ENCODE results near the gene SLC7A14. TPM values are rescaled to one million over a fixed set of nuclear protein-coding genes. Genes with fewer than 3 reads are reported as not detected.

SLC7A14 gene
- total RNA-seq, 2 experiments from 2014 or later: not detected

DNA sequence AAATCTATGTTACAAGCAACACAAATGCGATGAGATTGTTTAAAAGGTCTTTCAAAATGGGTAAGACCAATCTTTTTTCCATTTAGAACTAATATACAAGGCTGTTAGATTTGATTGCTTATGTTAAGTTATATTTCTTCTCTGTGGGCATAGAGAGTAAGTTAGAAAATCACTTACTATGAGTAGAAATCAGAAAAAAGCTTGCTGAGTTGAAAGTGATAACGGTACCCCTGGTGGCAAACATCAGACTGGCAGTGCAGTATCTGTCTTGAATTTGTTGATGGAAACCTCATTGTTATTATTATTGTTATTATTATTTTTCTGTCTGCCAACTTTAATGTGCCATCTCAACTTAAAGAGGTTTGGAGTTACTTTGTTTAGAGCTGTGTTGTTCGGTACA lies 154.8 kb downstream of the SLC7A14 start:
- Histone ChIP-seq H3K9me3 (ENCODE audit: low read length) (no peaks in the 10 kb centered on the region), H4K20me1 (ENCODE audit: insufficient read depth, low read length) (no peaks in the 10 kb centered on the region), H3K4me3 (ENCODE audit: low read depth, low read length, poor library complexity, severe bottlenecking) (no peak overlapping the region), H3K27ac (ENCODE audit: low read depth, low read length, poor library complexity, severe bottlenecking) (no peak overlapping the region), H3K9me2 (ENCODE audit: insufficient read depth, low read length) (no peaks in the 10 kb centered on the region), H3K79me2 (ENCODE audit: insufficient read depth, low read depth, low read length) (no peaks in the 10 kb centered on the region), H3K4me2 (ENCODE audit: low read length) (no peak overlapping the region), H3K4me1 (ENCODE audit: insufficient read depth, low read length, poor library complexity, severe bottlenecking) (no peaks in the 10 kb centered on the region), H2AFZ (ENCODE audit: low read length) (no peak overlapping the region), H3K36me3 (ENCODE audit: insufficient read depth, low read length) (no peaks in the 10 kb centered on the region)
- ChIA-PET POLR2A (interaction anchor here (0.8 to 1.1 kb wide), 2 partner anchors 13 to 21 kb away, joined by 3 read pairs; no protein-coding TSS in a partner anchor), CTCF (ENCODE audit: unreplicated experiment) (no interaction called here)
- intact Hi-C loops (cut with micrococcal nuclease; ENCODE audit: unreplicated experiment): no loop called here
- TF ChIP-seq EZH2phosphoT487 (IDR thresholded peaks at IDR 0.05; ENCODE audit: borderline replicate concordance, low read depth, low read length): no peak
- peak; percentile 35; the same call in 1 of the 2 replicates for TF ChIP-seq CTCF (conservative IDR thresholded peaks at IDR 0.05; ENCODE audit: low read length)
- no TSS peak for BruUV-seq (replicated peaks)
- DNase-seq (ENCODE audit: low spot score): no peak

GRCh38 chr3:170429050-170429449 lies 156.8 kb downstream of the SLC7A14 start:
- no TSS peak for BruUV-seq (replicated peaks)
- Histone ChIP-seq H3K4me1 (ENCODE audit: insufficient read depth, low read length, poor library complexity, severe bottlenecking) (no peaks in the 10 kb centered on the region), H3K4me2 (ENCODE audit: low read length) (no peak overlapping the region), H2AFZ (ENCODE audit: low read length) (no peak overlapping the region), H3K9me2 (ENCODE audit: insufficient read depth, low read length) (no peaks in the 10 kb centered on the region), H4K20me1 (ENCODE audit: insufficient read depth, low read length) (no peaks in the 10 kb centered on the region), H3K4me3 (ENCODE audit: low read depth, low read length, poor library complexity, severe bottlenecking) (no peak overlapping the region), H3K79me2 (ENCODE audit: insufficient read depth, low read depth, low read length) (no peaks in the 10 kb centered on the region), H3K27ac (ENCODE audit: low read depth, low read length, poor library complexity, severe bottlenecking) (no peak overlapping the region), H3K9me3 (ENCODE audit: low read length) (no peaks in the 10 kb centered on the region), H3K36me3 (ENCODE audit: insufficient read depth, low read length) (no peaks in the 10 kb centered on the region)
- POLR2A ChIA-PET: no interaction called here
- TF ChIP-seq CTCF (conservative IDR thresholded peaks at IDR 0.05; ENCODE audit: low read length) (no peak), EZH2phosphoT487 (IDR thresholded peaks at IDR 0.05; ENCODE audit: borderline replicate concordance, low read depth, low read length) (no peak)
- DNase-seq (ENCODE audit: low spot score): no peak
- intact Hi-C loops (cut with micrococcal nuclease; ENCODE audit: unreplicated experiment): no loop called here
- CTCF ChIA-PET (ENCODE audit: unreplicated experiment): no interaction called here

GRCh38 chr3:170428095-170428494 lies 157.8 kb downstream of the SLC7A14 start:
- no peaks in the 10 kb centered on the region for H3K9me3 ChIP-seq (ENCODE audit: low read length)
- TF ChIP-seq EZH2phosphoT487 (IDR thresholded peaks at IDR 0.05; ENCODE audit: borderline replicate concordance, low read depth, low read length): no peak
- no peak for TF ChIP-seq CTCF (conservative IDR thresholded peaks at IDR 0.05; ENCODE audit: low read length)
- H3K79me2 ChIP-seq (ENCODE audit: insufficient read depth, low read depth, low read length): no peaks in the 10 kb centered on the region
- no peak overlapping the region for H3K4me2 ChIP-seq (ENCODE audit: low read length)
- no peak overlapping the region for H2AFZ ChIP-seq (ENCODE audit: low read length)
- no peak for DNase-seq (ENCODE audit: low spot score)
- no TSS peak for BruUV-seq (replicated peaks)
- H3K27ac ChIP-seq (ENCODE audit: low read depth, low read length, poor library complexity, severe bottlenecking): no peak overlapping the region
- H4K20me1 ChIP-seq (ENCODE audit: insufficient read depth, low read length): no peaks in the 10 kb centered on the region
- H3K36me3 ChIP-seq (ENCODE audit: insufficient read depth, low read length): no peaks in the 10 kb centered on the region
- no peaks in the 10 kb centered on the region for H3K9me2 ChIP-seq (ENCODE audit: insufficient read depth, low read length)
- CTCF ChIA-PET (ENCODE audit: unreplicated experiment): no interaction called here
- H3K4me1 ChIP-seq (ENCODE audit: insufficient read depth, low read length, poor library complexity, severe bottlenecking): no peaks in the 10 kb centered on the region
- H3K4me3 ChIP-seq (ENCODE audit: low read depth, low read length, poor library complexity, severe bottlenecking): no peak overlapping the region
- POLR2A ChIA-PET: interaction anchor here (0.9 kb wide), 1 partner anchor 262 kb away, joined by 3 read pairs; no protein-coding TSS in a partner anchor
- intact Hi-C loops (cut with micrococcal nuclease; ENCODE audit: unreplicated experiment): no loop called here
